MV-4-11 (cell line): ENCODE results near the gene ESPL1.
"Not testable (repeated sequence)": the region's sequence is repeated elsewhere in the genome, so short reads cannot be mapped to it uniquely, and the experiment has no call there.

Source experiments
- DNase-seq: peaks from one replicate; lab custom pipeline; 2025; lab: John Stamatoyannopoulos, UW

ESPL1 gene

GRCh38 chr12:53258541-53259539 lies 9.3 kb upstream of the ESPL1 start:
- DNase-seq: no peak

- no peak for DNase-seq
Observed at GRCh38 chr12:53259891-53260290, 8.2 kb upstream of the ESPL1 start.

- DNase-seq: no peak
Observed at GRCh38 chr12:53265783-53266182, 2.3 kb upstream of the ESPL1 start.

- DNase-seq: peak; percentile 66
Observed at GRCh38 chr12:53267306-53267998, 647 bp upstream of the ESPL1 start.

- no peak for DNase-seq
Observed at GRCh38 chr12:53268630-53269562, 797 bp downstream of the ESPL1 start.

- no peak for DNase-seq
Observed at GRCh38 chr12:53274445-53274844, 6.3 kb downstream of the ESPL1 start.

- DNase-seq: no peak
Observed at GRCh38 chr12:53276511-53276910, 8.4 kb downstream of the ESPL1 start.

GRCh38 chr12:53277981-53278380 lies 9.9 kb downstream of the ESPL1 start:
- DNase-seq: no peak

- no peak for DNase-seq
Observed at GRCh38 chr12:53279283-53279869, 11.3 kb downstream of the ESPL1 start.

- no peak for DNase-seq
Observed at GRCh38 chr12:53279888-53280498, 11.9 kb downstream of the ESPL1 start.

GRCh38 chr12:53286448-53286847 lies 18.3 kb downstream of the ESPL1 start:
- DNase-seq: no peak

- peak; percentile 47 for DNase-seq
Observed at GRCh38 chr12:53287741-53288216, 19.7 kb downstream of the ESPL1 start.

GRCh38 chr12:53288322-53288721 lies 20.2 kb downstream of the ESPL1 start:
- no peak for DNase-seq

GRCh38 chr12:53289891-53290290 lies 21.8 kb downstream of the ESPL1 start:
- DNase-seq: no peak

GRCh38 chr12:53290661-53291060 lies 22.6 kb downstream of the ESPL1 start:
- no peak for DNase-seq

- no peak for DNase-seq
Observed at GRCh38 chr12:53292426-53292825, 24.3 kb downstream of the ESPL1 start.

GRCh38 chr12:53295070-53295890 lies 27.2 kb downstream of the ESPL1 start, which contains the start of gene PFDN5:
PFDN5 (plus strand) TSS chr12:53295542; CDS start chr12:53295568, 26 bp downstream.
- peak; percentile 86 for DNase-seq

GRCh38 chr12:53295891-53296219 lies 27.8 kb downstream of the ESPL1 start:
- no peak for DNase-seq

GRCh38 chr12:53297106-53297505 lies 29.0 kb downstream of the ESPL1 start:
- not testable (repeated sequence) for DNase-seq

GRCh38 chr12:53298164-53298563 lies 30.1 kb downstream of the ESPL1 start:
- DNase-seq: peak; percentile 72
